ENCODE data around the gene STX12. TPM values are rescaled to one million over a fixed set of nuclear protein-coding genes. Genes with fewer than 3 reads are reported as not detected.
"Not testable (repeated sequence)": the region's sequence is repeated elsewhere in the genome, so short reads cannot be mapped to it uniquely, and the experiment has no call there.

Gene STX12
- total and polyA plus RNA-seq, 4 experiments from 2014 or later: 13.7 to 27.5 (median 21.5) TPM

- Mint-ChIP-seq H3K4me1 (peaks cover 23 to 59% (median 41%) of the 10 kb centered on the region in 4 donors), H3K4me3 (peak overlapping the region in 7 of 8 donors; percentile 21 to 84 (median 76))
- DNase-seq: no peak
Observed at GRCh38 chr1:27864264-27864895, 91.4 kb downstream of the STX12 start.

GRCh38 chr1:27865821-27866220 is 92.8 kb downstream of the STX12 start:
- ChIA-PET CTCF (ENCODE audit: partially characterized antibody) (no interaction called here), POLR2A (ENCODE audit: partially characterized antibody) (interaction anchor here (0.7 kb wide), 1 partner anchor 206 kb away, joined by 3 read pairs; no protein-coding TSS in a partner anchor)
- Mint-ChIP-seq H3K27ac (peak overlapping the region in 4 of 7 donors; percentile 12 to 62 (median 28)), H3K36me3 (no peaks in the 10 kb centered on the region), H3K9me3 (no peaks in the 10 kb centered on the region), H3K4me1 (peaks cover 28 to 66% (median 44%) of the 10 kb centered on the region in 4 donors), H3K27me3 (no peaks in the 10 kb centered on the region), H3K4me3 (no peak overlapping the region)
- H3K9me3 ChIP-seq (ENCODE audit: control insufficient read depth in 1 of 2, low read length in 2 of 2): no peaks in the 10 kb centered on the region
- DNase-seq: no peak
- intact Hi-C loops (cut with micrococcal nuclease): no loop called here
- no peaks in the 10 kb centered on the region for H3K36me3 ChIP-seq (ENCODE audit: insufficient read depth, low read length)
- no peaks in the 10 kb centered on the region for H3K27me3 ChIP-seq (ENCODE audit: insufficient read depth, low read length)
- H3K4me3 ChIP-seq (ENCODE audit: low read length in 2 of 2): no peak overlapping the region
- H3K4me1 ChIP-seq (ENCODE audit: insufficient read depth, low read length): peaks cover 60% of the 10 kb centered on the region
- no peak overlapping the region for H3K27ac ChIP-seq (ENCODE audit: low read depth, low read length)

More at GRCh38 chr1:27864264-27864895, 91.4 kb downstream of the STX12 start:
- Histone ChIP-seq H3K4me1 (ENCODE audit: insufficient read depth, low read length) (peaks cover 51% of the 10 kb centered on the region), H3K9me3 (ENCODE audit: control insufficient read depth in 1 of 2, low read length in 2 of 2) (no peaks in the 10 kb centered on the region), H3K27me3 (ENCODE audit: insufficient read depth, low read length) (no peaks in the 10 kb centered on the region), H3K27ac (ENCODE audit: low read depth, low read length) (peak overlapping the region; percentile 39), H3K36me3 (ENCODE audit: insufficient read depth, low read length) (no peaks in the 10 kb centered on the region), H3K4me3 (ENCODE audit: low read length in 2 of 2) (no peak overlapping the region)
- intact Hi-C loops (cut with micrococcal nuclease): no loop called here
- H3K27me3 Mint-ChIP-seq: no peaks in the 10 kb centered on the region
- no peaks in the 10 kb centered on the region for H3K36me3 Mint-ChIP-seq
- H3K9me3 Mint-ChIP-seq: no peaks in the 10 kb centered on the region
- CTCF ChIA-PET (ENCODE audit: partially characterized antibody): interaction anchor here (0.7 kb wide), 1 partner anchor 112 kb away, joined by 3 read pairs; no protein-coding TSS in a partner anchor
- POLR2A ChIA-PET (ENCODE audit: partially characterized antibody): interaction anchor here (1.2 kb wide), 1 partner anchor 224 kb away, joined by 3 read pairs; the partner anchor contains the start of gene EYA3
- H3K27ac Mint-ChIP-seq: peak overlapping the region; percentile 70 to 95 (median 91)

- POLR2A ChIA-PET (ENCODE audit: partially characterized antibody): interaction anchor here (1.1 to 1.2 kb wide), 4 partner anchors 19 to 122 kb away, joined by 5 to 6 read pairs (median 6); partner anchors contain the start of genes PPP1R8 and XKR8
- H3K4me3 ChIP-seq (ENCODE audit: low read length in 2 of 2): peak overlapping the region in 1 of 2 donors; percentile 68
- Mint-ChIP-seq H3K27ac (peak overlapping the region; percentile 90 to 98 (median 97)), H3K4me1 (peaks cover 24 to 64% (median 42%) of the 10 kb centered on the region in 4 donors), H3K9me3 (peaks cover 0 to 2% (median 0%) of the 10 kb centered on the region in 8 donors), H3K27me3 (no peaks in the 10 kb centered on the region), H3K36me3 (peaks cover 0 to 6% of the 10 kb centered on the region in 2 donors), H3K4me3 (peak overlapping the region; percentile 15 to 89 (median 84))
- H3K9me3 ChIP-seq (ENCODE audit: control insufficient read depth in 1 of 2, low read length in 2 of 2): no peaks in the 10 kb centered on the region
- DNase-seq: no peak
- CTCF ChIA-PET (ENCODE audit: partially characterized antibody): interaction anchor here (1.0 kb wide), 1 partner anchor 340 kb away, joined by 3 read pairs; no protein-coding TSS in a partner anchor
- peak overlapping the region; percentile 65 for H3K27ac ChIP-seq (ENCODE audit: low read depth, low read length)
- no peaks in the 10 kb centered on the region for H3K36me3 ChIP-seq (ENCODE audit: insufficient read depth, low read length)
- intact Hi-C loops (cut with micrococcal nuclease): no loop called here
- H3K27me3 ChIP-seq (ENCODE audit: insufficient read depth, low read length): no peaks in the 10 kb centered on the region
- peaks cover 60% of the 10 kb centered on the region for H3K4me1 ChIP-seq (ENCODE audit: insufficient read depth, low read length)
Observed at GRCh38 chr1:27868556-27868931, 95.5 kb downstream of the STX12 start.

- Histone ChIP-seq H3K27ac (ENCODE audit: low read depth, low read length) (peak overlapping the region; percentile 65), H3K27me3 (ENCODE audit: insufficient read depth, low read length) (no peaks in the 10 kb centered on the region), H3K9me3 (ENCODE audit: control insufficient read depth in 1 of 2, low read length in 2 of 2) (no peaks in the 10 kb centered on the region), H3K4me1 (ENCODE audit: insufficient read depth, low read length) (peaks cover 60% of the 10 kb centered on the region), H3K36me3 (ENCODE audit: insufficient read depth, low read length) (no peaks in the 10 kb centered on the region), H3K4me3 (ENCODE audit: low read length in 2 of 2) (peak overlapping the region; percentile 45 to 68)
- Mint-ChIP-seq H3K4me1 (peaks cover 23 to 64% (median 41%) of the 10 kb centered on the region in 4 donors), H3K36me3 (peaks cover 0 to 6% of the 10 kb centered on the region in 2 donors), H3K9me3 (peaks cover 0 to 2% (median 0%) of the 10 kb centered on the region in 8 donors), H3K27me3 (no peaks in the 10 kb centered on the region), H3K27ac (peak overlapping the region; percentile 90 to 98 (median 97)), H3K4me3 (peak overlapping the region; percentile 78 to 89 (median 84))
- CTCF ChIA-PET (ENCODE audit: partially characterized antibody): interaction anchor here (1.0 kb wide), 2 partner anchors 72 to 340 kb away, joined by 3 read pairs; no protein-coding TSS in a partner anchor
- POLR2A ChIA-PET (ENCODE audit: partially characterized antibody): interaction anchor here (0.5 to 1.2 kb wide), 13 partner anchors 8 to 867 kb away, joined by 3 to 6 read pairs (median 4); partner anchors contain the start of genes PPP1R8, XKR8 and YTHDF2
- DNase-seq: peak; percentile 72 to 83 (median 78)
- intact Hi-C loops (cut with micrococcal nuclease): no loop called here
Observed at GRCh38 chr1:27868932-27869718, 96.1 kb downstream of the STX12 start.

GRCh38 chr1:27869719-27870085 is 96.7 kb downstream of the STX12 start:
- Histone ChIP-seq H3K27me3 (ENCODE audit: insufficient read depth, low read length) (no peaks in the 10 kb centered on the region), H3K4me3 (ENCODE audit: low read length in 2 of 2) (peak overlapping the region; percentile 45 to 68), H3K9me3 (ENCODE audit: control insufficient read depth in 1 of 2, low read length in 2 of 2) (no peaks in the 10 kb centered on the region), H3K4me1 (ENCODE audit: insufficient read depth, low read length) (peaks cover 60% of the 10 kb centered on the region), H3K36me3 (ENCODE audit: insufficient read depth, low read length) (no peaks in the 10 kb centered on the region), H3K27ac (ENCODE audit: low read depth, low read length) (peak overlapping the region; percentile 65)
- CTCF ChIA-PET (ENCODE audit: partially characterized antibody): interaction anchor here (1.0 kb wide), 2 partner anchors 71 to 339 kb away, joined by 3 read pairs; no protein-coding TSS in a partner anchor
- H3K4me3 Mint-ChIP-seq: peak overlapping the region; percentile 78 to 89 (median 84)
- intact Hi-C loops (cut with micrococcal nuclease): no loop called here
- H3K4me1 Mint-ChIP-seq: peaks cover 22 to 63% (median 38%) of the 10 kb centered on the region in 4 donors
- peaks cover 0 to 2% (median 0%) of the 10 kb centered on the region in 8 donors for H3K9me3 Mint-ChIP-seq
- no peaks in the 10 kb centered on the region for H3K27me3 Mint-ChIP-seq
- POLR2A ChIA-PET (ENCODE audit: partially characterized antibody): interaction anchor here (0.5 to 1.2 kb wide), 13 partner anchors 8 to 866 kb away, joined by 3 to 6 read pairs (median 4); partner anchors contain the start of genes PPP1R8, XKR8 and YTHDF2
- peak overlapping the region; percentile 90 to 98 (median 97) for H3K27ac Mint-ChIP-seq
- no peak for DNase-seq
- H3K36me3 Mint-ChIP-seq: peaks cover 0 to 6% of the 10 kb centered on the region in 2 donors

- DNase-seq; H3K9me3 Mint-ChIP-seq; H3K27ac ChIP-seq (ENCODE audit: low read depth, low read length); H3K36me3 Mint-ChIP-seq; H3K27me3 ChIP-seq (ENCODE audit: insufficient read depth, low read length); H3K27me3 Mint-ChIP-seq; POLR2A ChIA-PET (ENCODE audit: partially characterized antibody); intact Hi-C loops (cut with micrococcal nuclease); H3K9me3 ChIP-seq (ENCODE audit: control insufficient read depth in 1 of 2, low read length in 2 of 2); H3K4me3 ChIP-seq (ENCODE audit: low read length in 2 of 2); CTCF ChIA-PET (ENCODE audit: partially characterized antibody); H3K36me3 ChIP-seq (ENCODE audit: insufficient read depth, low read length): not testable (repeated sequence)
- H3K4me1 ChIP-seq (ENCODE audit: insufficient read depth, low read length): peaks cover 66% of the 10 kb centered on the region
- Mint-ChIP-seq H3K4me1 (peaks cover 26 to 66% (median 42%) of the 10 kb centered on the region in 4 donors), H3K4me3 (peak overlapping the region in 3 of 8 donors; percentile 36 to 67 (median 54)), H3K27ac (peak overlapping the region in 2 of 7 donors; percentile 51 to 53)
Observed at GRCh38 chr1:27871076-27871475, 98.1 kb downstream of the STX12 start.

Data from CD4-positive, alpha-beta memory T cell (primary cell).